ENCODE data around the gene RASGRF1. TPM values are rescaled to one million over a fixed set of nuclear protein-coding genes. Genes with fewer than 3 reads are reported as not detected.

RASGRF1 gene
- polyA plus RNA-seq, 1 donor, result 0.61 TPM

- Histone ChIP-seq H3K36me3 (ENCODE audit: control insufficient read depth, insufficient read depth, low read length) (no peaks in the 10 kb centered on the region), H3K4me3 (ENCODE audit: low read length) (no peak overlapping the region), H3K4me1 (ENCODE audit: control insufficient read depth, insufficient read depth, low read length) (no peaks in the 10 kb centered on the region), H3K27me3 (ENCODE audit: control insufficient read depth, insufficient read depth, low read length) (no peaks in the 10 kb centered on the region), H3K9me3 (ENCODE audit: control insufficient read depth, low read depth, low read length) (no peaks in the 10 kb centered on the region), H3K27ac (ENCODE audit: low read length) (no peak overlapping the region)
- no peak for DNase-seq
- 100% methylated on average over 1 of the region's 10 CpGs for WGBS (ENCODE audit: insufficient coverage, low lambda C conversion rate)
These were observed 131.2 kb downstream of the RASGRF1 start for GRCh38 chr15:78959360-78959759.

DNA sequence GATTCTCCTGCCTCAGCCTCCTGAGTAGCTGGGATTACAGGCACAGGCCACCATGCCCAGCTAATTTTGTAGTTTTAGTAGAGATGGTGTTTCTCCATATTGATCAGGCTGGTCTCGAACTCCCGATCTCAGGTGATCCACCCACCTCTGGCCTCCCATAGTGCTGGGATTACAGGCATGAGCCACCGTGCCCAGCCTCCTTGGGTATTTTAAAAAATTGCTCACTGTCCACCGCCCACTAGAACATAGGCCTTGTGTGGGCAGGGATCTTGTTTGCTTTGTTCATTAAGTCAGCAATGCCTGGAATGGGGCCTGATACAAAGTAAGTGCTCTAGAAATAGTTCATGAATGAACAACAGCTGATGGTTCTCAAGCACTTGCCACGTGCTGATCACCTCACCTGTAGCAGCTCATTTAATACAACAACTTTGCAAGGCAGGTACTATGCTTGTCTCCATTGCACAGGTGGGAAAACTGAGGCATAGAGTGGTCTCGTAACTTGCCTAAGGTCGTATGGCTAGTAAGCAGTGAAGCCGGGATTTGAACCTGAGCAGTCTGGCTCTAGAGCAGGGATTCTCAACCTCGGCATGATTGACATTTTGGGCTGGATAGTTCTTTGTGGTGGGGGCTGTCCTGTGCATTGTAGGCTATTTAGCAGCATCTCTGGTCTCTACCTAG lies 133.0 kb downstream of the RASGRF1 start:
- 92% methylated on average over 2 of the region's 9 CpGs for WGBS (ENCODE audit: insufficient coverage, low lambda C conversion rate)

GRCh38 chr15:78956937-78957336 lies 133.6 kb downstream of the RASGRF1 start:
- no peak overlapping the region for H3K27ac ChIP-seq (ENCODE audit: low read length)
- no peak for DNase-seq
- H3K4me3 ChIP-seq (ENCODE audit: low read length), result no peak overlapping the region
- no peaks in the 10 kb centered on the region for H3K36me3 ChIP-seq (ENCODE audit: control insufficient read depth, insufficient read depth, low read length)
- H3K9me3 ChIP-seq (ENCODE audit: control insufficient read depth, low read depth, low read length), result no peaks in the 10 kb centered on the region
- no peaks in the 10 kb centered on the region for H3K27me3 ChIP-seq (ENCODE audit: control insufficient read depth, insufficient read depth, low read length)
- H3K4me1 ChIP-seq (ENCODE audit: control insufficient read depth, insufficient read depth, low read length), result no peaks in the 10 kb centered on the region
- no CpG with 5 or more reads among the region's 1 CpG for WGBS (ENCODE audit: insufficient coverage, low lambda C conversion rate)

More for the DNA sequence above, 133.0 kb downstream of the RASGRF1 start:
- Histone ChIP-seq H3K36me3 (ENCODE audit: control insufficient read depth, insufficient read depth, low read length) (no peaks in the 10 kb centered on the region), H3K4me3 (ENCODE audit: low read length) (no peak overlapping the region), H3K27ac (ENCODE audit: low read length) (no peak overlapping the region), H3K4me1 (ENCODE audit: control insufficient read depth, insufficient read depth, low read length) (no peaks in the 10 kb centered on the region), H3K27me3 (ENCODE audit: control insufficient read depth, insufficient read depth, low read length) (no peaks in the 10 kb centered on the region), H3K9me3 (ENCODE audit: control insufficient read depth, low read depth, low read length) (no peaks in the 10 kb centered on the region)
- no peak for DNase-seq

- H3K4me1 ChIP-seq (ENCODE audit: control insufficient read depth, insufficient read depth, low read length), result no peaks in the 10 kb centered on the region
- no peaks in the 10 kb centered on the region for H3K27me3 ChIP-seq (ENCODE audit: control insufficient read depth, insufficient read depth, low read length)
- no peaks in the 10 kb centered on the region for H3K36me3 ChIP-seq (ENCODE audit: control insufficient read depth, insufficient read depth, low read length)
- H3K9me3 ChIP-seq (ENCODE audit: control insufficient read depth, low read depth, low read length), result no peaks in the 10 kb centered on the region
- WGBS (ENCODE audit: insufficient coverage, low lambda C conversion rate), result 90% methylated on average over 2 of the region's 5 CpGs
- H3K4me3 ChIP-seq (ENCODE audit: low read length), result no peak overlapping the region
- no peak overlapping the region for H3K27ac ChIP-seq (ENCODE audit: low read length)
- no peak for DNase-seq
These were observed 135.2 kb downstream of the RASGRF1 start for GRCh38 chr15:78955355-78955754.

DNA sequence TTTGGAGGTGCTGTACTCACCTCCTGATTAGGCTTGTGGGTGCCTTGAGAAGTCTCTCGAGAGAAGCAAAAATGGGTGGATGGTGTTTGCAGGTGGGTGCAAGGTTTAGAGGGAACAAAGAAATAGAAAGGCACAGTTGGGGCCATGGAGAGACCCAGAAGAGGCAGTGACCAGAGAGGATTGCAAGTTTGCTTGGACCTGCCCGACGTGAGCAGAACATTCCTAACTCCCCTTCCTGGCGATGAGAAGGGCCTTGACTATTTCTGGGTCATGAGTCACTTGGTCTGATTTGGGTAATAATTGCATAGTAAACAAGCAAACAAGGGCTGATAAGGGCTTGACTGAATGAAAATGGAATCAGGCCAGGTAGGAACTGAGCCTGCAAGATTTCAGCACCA lies 138.7 kb downstream of the RASGRF1 start:
- WGBS (ENCODE audit: insufficient coverage, low lambda C conversion rate), result no CpG with 5 or more reads among the region's 4 CpGs
- H3K27me3 ChIP-seq (ENCODE audit: control insufficient read depth, insufficient read depth, low read length), result no peaks in the 10 kb centered on the region
- no peak overlapping the region for H3K27ac ChIP-seq (ENCODE audit: low read length)
- DNase-seq, result no peak
- no peaks in the 10 kb centered on the region for H3K36me3 ChIP-seq (ENCODE audit: control insufficient read depth, insufficient read depth, low read length)
- H3K4me3 ChIP-seq (ENCODE audit: low read length), result no peak overlapping the region
- no peaks in the 10 kb centered on the region for H3K9me3 ChIP-seq (ENCODE audit: control insufficient read depth, low read depth, low read length)
- H3K4me1 ChIP-seq (ENCODE audit: control insufficient read depth, insufficient read depth, low read length), result peaks cover 7% of the 10 kb centered on the region

DNA sequence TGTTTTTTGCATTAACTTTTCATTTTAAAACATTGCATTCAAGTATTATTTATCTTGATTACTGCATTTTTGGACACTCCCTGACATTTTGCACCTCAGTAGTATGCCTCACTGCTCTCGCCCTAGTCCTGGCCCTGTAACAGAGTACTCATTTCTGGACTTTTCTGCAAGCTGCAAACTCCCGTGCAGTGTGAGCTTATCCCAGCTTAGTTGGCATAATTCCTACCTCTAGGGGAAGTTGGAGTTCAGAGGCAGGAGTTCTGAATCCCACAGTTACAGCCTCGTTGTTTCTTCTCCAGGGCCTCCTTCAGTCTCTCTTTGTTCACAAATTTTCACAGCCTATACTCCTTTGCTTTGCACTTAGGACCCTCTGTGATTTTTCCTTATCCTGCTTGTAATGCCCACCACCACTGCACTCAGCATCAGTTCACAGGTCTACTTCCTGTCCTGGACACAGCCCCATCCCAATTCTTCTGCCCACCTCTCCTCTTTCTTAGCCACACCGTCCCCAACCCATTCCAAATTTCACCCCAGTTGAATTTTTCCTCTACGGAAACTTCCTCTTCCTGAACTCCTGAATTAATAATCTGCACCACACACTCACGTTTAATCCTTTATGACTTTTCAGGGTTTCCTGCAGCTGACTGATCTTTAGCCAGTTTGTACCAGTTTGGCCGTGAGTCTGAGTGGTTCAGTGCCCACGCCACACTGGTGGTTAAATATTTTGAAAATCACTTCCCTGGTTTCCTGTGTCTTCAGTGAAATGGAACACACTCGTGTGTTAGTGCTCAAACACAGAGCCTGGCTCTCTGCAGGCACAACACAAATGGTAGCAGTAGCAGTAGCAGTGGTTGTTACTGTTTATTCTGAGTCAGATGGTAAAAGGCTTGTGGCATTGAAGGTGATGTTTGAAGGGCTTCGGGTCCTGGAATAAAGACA lies 139.4 kb downstream of the RASGRF1 start:
- 92% methylated on average over 3 of the region's 10 CpGs for WGBS (ENCODE audit: insufficient coverage, low lambda C conversion rate)
- DNase-seq, result no peak
- Histone ChIP-seq H3K9me3 (ENCODE audit: control insufficient read depth, low read depth, low read length) (no peaks in the 10 kb centered on the region), H3K27me3 (ENCODE audit: control insufficient read depth, insufficient read depth, low read length) (no peaks in the 10 kb centered on the region), H3K4me3 (ENCODE audit: low read length) (no peak overlapping the region), H3K27ac (ENCODE audit: low read length) (peak overlapping the region; percentile 27), H3K36me3 (ENCODE audit: control insufficient read depth, insufficient read depth, low read length) (no peaks in the 10 kb centered on the region), H3K4me1 (ENCODE audit: control insufficient read depth, insufficient read depth, low read length) (peaks cover 7% of the 10 kb centered on the region)

GRCh38 chr15:78950343-78950742 lies 140.2 kb downstream of the RASGRF1 start:
- Histone ChIP-seq H3K4me1 (ENCODE audit: control insufficient read depth, insufficient read depth, low read length) (peaks cover 7% of the 10 kb centered on the region), H3K27ac (ENCODE audit: low read length) (peak overlapping the region; percentile 53), H3K4me3 (ENCODE audit: low read length) (no peak overlapping the region), H3K36me3 (ENCODE audit: control insufficient read depth, insufficient read depth, low read length) (no peaks in the 10 kb centered on the region), H3K9me3 (ENCODE audit: control insufficient read depth, low read depth, low read length) (no peaks in the 10 kb centered on the region), H3K27me3 (ENCODE audit: control insufficient read depth, insufficient read depth, low read length) (no peaks in the 10 kb centered on the region)
- DNase-seq, result peak; percentile 72 to 87
- no CpG with 5 or more reads among the region's 9 CpGs for WGBS (ENCODE audit: insufficient coverage, low lambda C conversion rate)

DNA sequence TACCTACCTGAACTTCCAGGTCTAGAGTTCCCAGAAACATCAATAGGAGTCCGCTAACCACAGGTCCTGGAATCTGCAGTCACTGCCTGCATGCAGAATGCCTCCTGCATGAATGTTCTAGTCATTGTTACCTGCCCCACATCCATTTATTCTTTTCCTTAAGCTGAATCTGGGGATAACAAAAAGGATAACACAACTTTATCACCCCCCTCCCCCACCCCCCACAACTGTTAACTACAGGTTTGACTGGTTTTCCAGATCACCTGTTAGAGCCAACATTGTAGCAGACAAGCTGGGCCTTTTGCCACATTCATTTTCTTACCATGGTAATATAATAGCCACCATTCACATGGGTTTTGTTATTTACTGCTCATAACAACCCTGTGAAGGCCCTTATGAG lies 141.1 kb downstream of the RASGRF1 start:
- WGBS (ENCODE audit: insufficient coverage, low lambda C conversion rate), result no CpG with 5 or more reads among the region's 1 CpG
- no peaks in the 10 kb centered on the region for H3K9me3 ChIP-seq (ENCODE audit: control insufficient read depth, low read depth, low read length)
- H3K4me1 ChIP-seq (ENCODE audit: control insufficient read depth, insufficient read depth, low read length), result peaks cover 7% of the 10 kb centered on the region
- H3K36me3 ChIP-seq (ENCODE audit: control insufficient read depth, insufficient read depth, low read length), result no peaks in the 10 kb centered on the region
- H3K4me3 ChIP-seq (ENCODE audit: low read length), result no peak overlapping the region
- peak overlapping the region; percentile 53 for H3K27ac ChIP-seq (ENCODE audit: low read length)
- H3K27me3 ChIP-seq (ENCODE audit: control insufficient read depth, insufficient read depth, low read length), result peaks cover 3% of the 10 kb centered on the region
- DNase-seq, result no peak

- no CpG with 5 or more reads among the region's 5 CpGs for WGBS (ENCODE audit: insufficient coverage, low lambda C conversion rate)
- H3K4me1 ChIP-seq (ENCODE audit: control insufficient read depth, insufficient read depth, low read length), result peaks cover 7% of the 10 kb centered on the region
- H3K9me3 ChIP-seq (ENCODE audit: control insufficient read depth, low read depth, low read length), result no peaks in the 10 kb centered on the region
- no peaks in the 10 kb centered on the region for H3K36me3 ChIP-seq (ENCODE audit: control insufficient read depth, insufficient read depth, low read length)
- no peak for DNase-seq
- no peak overlapping the region for H3K27ac ChIP-seq (ENCODE audit: low read length)
- H3K27me3 ChIP-seq (ENCODE audit: control insufficient read depth, insufficient read depth, low read length), result peaks cover 5% of the 10 kb centered on the region
- no peak overlapping the region for H3K4me3 ChIP-seq (ENCODE audit: low read length)
These were observed 143.1 kb downstream of the RASGRF1 start for GRCh38 chr15:78947506-78947905.

DNA sequence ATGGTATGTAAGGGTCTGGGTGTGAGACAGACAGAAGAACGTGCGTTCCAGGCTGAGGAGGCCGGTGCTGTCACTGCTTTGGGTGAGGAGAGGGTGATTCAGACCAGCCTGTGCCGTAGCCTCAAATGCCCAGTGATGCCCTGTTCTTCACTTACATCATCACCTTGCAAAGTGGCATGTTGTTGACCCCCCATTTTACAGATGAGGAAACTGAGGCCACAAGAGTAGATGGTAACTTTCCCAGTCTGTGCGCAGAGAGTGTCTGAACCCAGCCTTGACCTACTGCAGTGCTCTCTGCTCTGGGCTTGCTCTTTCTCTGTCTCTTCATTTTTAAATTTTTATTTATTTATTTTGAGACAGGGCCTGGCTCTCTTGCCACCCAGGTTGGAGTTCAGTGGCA lies 144.1 kb downstream of the RASGRF1 start:
- H3K36me3 ChIP-seq (ENCODE audit: control insufficient read depth, insufficient read depth, low read length), result no peaks in the 10 kb centered on the region
- WGBS (ENCODE audit: insufficient coverage, low lambda C conversion rate), result 100% methylated on average over 1 of the region's 5 CpGs
- DNase-seq, result no peak
- peaks cover 5% of the 10 kb centered on the region for H3K27me3 ChIP-seq (ENCODE audit: control insufficient read depth, insufficient read depth, low read length)
- no peaks in the 10 kb centered on the region for H3K9me3 ChIP-seq (ENCODE audit: control insufficient read depth, low read depth, low read length)
- peaks cover 7% of the 10 kb centered on the region for H3K4me1 ChIP-seq (ENCODE audit: control insufficient read depth, insufficient read depth, low read length)
- H3K27ac ChIP-seq (ENCODE audit: low read length), result no peak overlapping the region
- no peak overlapping the region for H3K4me3 ChIP-seq (ENCODE audit: low read length)

Measured in large intestine (tissue), 3 donors.